WTC11 (cell line): ENCODE results near the gene ITPK1. TPM values are rescaled to one million over a fixed set of nuclear protein-coding genes. Genes with fewer than 3 reads are reported as not detected.

Source experiments
- ATAC-seq: fragments of 200-7000 bp; cut with Tn5 transposase; 2 replicates; pipeline ENCODE4 v1.10.0; 2021; ENCODE audit warnings: mild to moderate bottlenecking, moderate library complexity
- CTCF ChIA-PET: fragments of 300-600 bp; sonication (Branson Sonifier 250); formaldehyde crosslinking; loops from one replicate; lab custom pipeline; 2021; ENCODE audit warnings: antibody characterized with exemption; lab: Charles Lee
- POLR2A ChIA-PET: fragments of 350-600 bp; sonication (Branson Sonifier 250); formaldehyde crosslinking; loops from one replicate; lab custom pipeline; 2021; ENCODE audit warnings: antibody characterized with exemption; lab: Charles Lee
- DNase-seq: peaks from one replicate; pipeline ENCODE4 v3.0.0; 2021; ENCODE audit warnings: low spot score
- H3K27ac Mint-ChIP-seq: 2 replicates; pipeline ENCODE4 v1.8.0; 2021; ENCODE audit warnings: mixed read lengths
- H3K27me3 Mint-ChIP-seq: 2 replicates; pipeline ENCODE4 v1.8.0; 2021; ENCODE audit warnings: low read depth, mild to moderate bottlenecking, moderate library complexity, mixed read lengths
- H3K36me3 Mint-ChIP-seq: 2 replicates; pipeline ENCODE4 v1.8.0; 2021; ENCODE audit warnings: mixed read lengths
- H3K4me1 Mint-ChIP-seq: 2 replicates; pipeline ENCODE4 v1.8.0; 2022; ENCODE audit warnings: mixed read lengths
- H3K4me3 Mint-ChIP-seq: 2 replicates; pipeline ENCODE4 v1.8.0; 2021; ENCODE audit warnings: mild to moderate bottlenecking, moderate library complexity, mixed read lengths
- H3K9me3 Mint-ChIP-seq: 2 replicates; pipeline ENCODE4 v1.8.0; 2021; ENCODE audit warnings: mixed read lengths
- ARID4B ChIP-seq: sonication (generic); formaldehyde crosslinking; IDR thresholded peaks from 2 replicates; pipeline ENCODE4 v1.8.0; 2023; ENCODE audit warnings: missing genetic modification reagents, mild to moderate bottlenecking, borderline replicate concordance
- E2F4 ChIP-seq: sonication (generic); formaldehyde crosslinking; IDR thresholded peaks from 2 replicates; pipeline ENCODE4 v1.8.1; 2022; ENCODE audit warnings: low read depth, mild to moderate bottlenecking, moderate library complexity, missing genetic modification reagents, borderline replicate concordance
- EMX1 ChIP-seq: fragments of 250-450 bp; sonication (Bioruptor Pico); IDR thresholded peaks from 2 replicates; pipeline ENCODE4 v1.8.0; 2021; ENCODE audit warnings: mild to moderate bottlenecking
- ETV6 ChIP-seq: sonication (generic); formaldehyde crosslinking; IDR thresholded peaks from 2 replicates; pipeline ENCODE4 v1.8.1; 2022; ENCODE audit warnings: mild to moderate bottlenecking, missing genetic modification reagents
- FOXJ3 ChIP-seq: sonication (generic); formaldehyde crosslinking; IDR thresholded peaks from 2 replicates; pipeline ENCODE4 v1.9.0; 2021; ENCODE audit warnings: missing genetic modification reagents, mild to moderate bottlenecking, borderline replicate concordance
- HMGA2 ChIP-seq: fragments of 250-450 bp; sonication (Bioruptor Pico); IDR thresholded peaks from 2 replicates; pipeline ENCODE4 v1.4.0; 2021; ENCODE audit warnings: mild to moderate bottlenecking, moderate library complexity
- IRF1 ChIP-seq: sonication (generic); formaldehyde crosslinking; IDR thresholded peaks from 2 replicates; pipeline ENCODE4 v1.8.0; 2023; ENCODE audit warnings: missing genetic modification reagents
- KAT7 ChIP-seq: sonication (generic); formaldehyde crosslinking; IDR thresholded peaks from 2 replicates; pipeline ENCODE4 v1.8.1; 2023; ENCODE audit warnings: missing genetic modification reagents, mild to moderate bottlenecking, borderline replicate concordance
- MLX ChIP-seq: sonication (generic); formaldehyde crosslinking; IDR thresholded peaks from 2 replicates; pipeline ENCODE4 v1.8.1; 2023; ENCODE audit warnings: mild to moderate bottlenecking, missing genetic modification reagents, moderate library complexity
- NR2C2 ChIP-seq: sonication (generic); formaldehyde crosslinking; IDR thresholded peaks from 2 replicates; pipeline ENCODE4 v1.8.0; 2022; ENCODE audit warnings: mild to moderate bottlenecking, missing genetic modification reagents
- TEAD1 ChIP-seq: sonication (generic); formaldehyde crosslinking; IDR thresholded peaks from 2 replicates; pipeline ENCODE4 v1.8.0; 2022; ENCODE audit warnings: mild to moderate bottlenecking, missing genetic modification reagents
- USF2 ChIP-seq: sonication (generic); formaldehyde crosslinking; IDR thresholded peaks from 2 replicates; pipeline ENCODE4 v1.8.1; 2023; ENCODE audit warnings: mild to moderate bottlenecking, missing genetic modification reagents, moderate library complexity
- ZNF219 ChIP-seq: sonication (generic); formaldehyde crosslinking; IDR thresholded peaks from 2 replicates; pipeline ENCODE4 v1.8.0; 2023; ENCODE audit warnings: missing genetic modification reagents, mild to moderate bottlenecking, borderline replicate concordance
- ZNF232 ChIP-seq: sonication (generic); formaldehyde crosslinking; IDR thresholded peaks from 2 replicates; pipeline ENCODE4 v1.8.0; 2022; ENCODE audit warnings: mild to moderate bottlenecking, missing genetic modification reagents
- ZNF281 ChIP-seq: sonication (generic); formaldehyde crosslinking; IDR thresholded peaks from 2 replicates; pipeline ENCODE4 v1.8.0; 2023; ENCODE audit warnings: mild to moderate bottlenecking, missing genetic modification reagents
- total RNA-seq: library from RNA; stranded (reverse); gene quantifications from 3 replicates; pipeline ENCODE4 v1.2.3, GENCODE V29; 2021

ITPK1 gene
- total RNA-seq, 1 experiment from 2014 or later = 144 TPM

GRCh38 chr14:92907316-92907911 is 208.3 kb downstream of the ITPK1 start:
- Mint-ChIP-seq H3K36me3 (no peaks in the 10 kb centered on the region), H3K27me3 (peaks cover 14% of the 10 kb centered on the region), H3K4me1 (peaks cover 7% of the 10 kb centered on the region), H3K9me3 (peaks cover 7% of the 10 kb centered on the region), H3K4me3 (no peak overlapping the region), H3K27ac (no peak overlapping the region)
- CTCF ChIA-PET = no interaction called here
- DNase-seq (no peak), ATAC-seq (no peak)
- POLR2A ChIA-PET = no interaction called here
- TF ChIP-seq ZNF281 (CRISPR knock-in tag) (no peak), KAT7 (CRISPR knock-in tag) (no peak), TEAD1 (CRISPR knock-in tag) (no peak), IRF1 (CRISPR knock-in tag) (no peak), ZNF219 (CRISPR knock-in tag) (no peak), FOXJ3 (no peak), ARID4B (CRISPR knock-in tag) (no peak), MLX (CRISPR knock-in tag) (no peak), EMX1 (CRISPR knock-in tag) (no peak), USF2 (CRISPR knock-in tag) (no peak)

- CTCF ChIA-PET = no interaction called here
- TF ChIP-seq NR2C2 (CRISPR knock-in tag) (no peak), ZNF232 (CRISPR knock-in tag) (no peak), HMGA2 (CRISPR knock-in tag) (no peak), ETV6 (CRISPR knock-in tag) (no peak), E2F4 (CRISPR knock-in tag) (no peak)
- ATAC-seq (no peak), DNase-seq (no peak)
- Mint-ChIP-seq H3K27me3 (peaks cover 20% of the 10 kb centered on the region), H3K27ac (no peak overlapping the region), H3K36me3 (no peaks in the 10 kb centered on the region), H3K4me3 (no peak overlapping the region), H3K9me3 (peaks cover 7% of the 10 kb centered on the region), H3K4me1 (peaks cover 7% of the 10 kb centered on the region)
- POLR2A ChIA-PET = no interaction called here
Observed at GRCh38 chr14:92906823-92907222, 208.9 kb downstream of the ITPK1 start.
